Endothelial cell of umbilical vein (primary cell): ENCODE results near the gene PFKFB4. TPM values are rescaled to one million over a fixed set of nuclear protein-coding genes. Genes with fewer than 3 reads are reported as not detected.

Experiments used
- BruUV-seq: library from RNA; stranded (reverse); fragments of 400-500 nt; replicated peaks from 2 replicates; lab custom pipeline; 2021; lab: Mats Ljungman, UMichigan
- CTCF ChIA-PET: fragments of 300-600, 350-600 bp; sonication (Branson Sonifier 250); formaldehyde crosslinking; loops from one replicate; lab custom pipeline; 2021; ENCODE audit warnings: antibody characterized with exemption, inconsistent platforms; lab: Charles Lee
- POLR2A ChIA-PET: fragments of 300-600, 350-600 bp; sonication (Branson Sonifier 250); formaldehyde crosslinking; loops from one replicate; lab custom pipeline; 2021; ENCODE audit warnings: antibody characterized with exemption, inconsistent platforms; lab: Charles Lee
- DNase-seq: peaks from one replicate; pipeline ENCODE4 v3.0.0-alpha.2; 2011; ENCODE audit warnings: low read depth, low spot score
- FAIRE-seq: peaks from 2 replicates; lab custom pipeline; 2011; peaks lifted over from hg19 to GRCh38; lab: Jason Lieb, UNC
- H2AFZ ChIP-seq: 2 replicates; pipeline ENCODE4 v1.6.0; 2012; ENCODE audit warnings: low read depth, low read length, control low read depth, inconsistent platforms
- H3K27ac ChIP-seq: 2 replicates; pipeline ENCODE4 v1.5.1; 2011; ENCODE audit warnings: low read depth, mild to moderate bottlenecking, control low read depth, low read length, moderate library complexity; ENCODE audit not compliant: insufficient read depth
- H3K27me3 ChIP-seq, 2 experiments: 2 replicates each; pipeline versions ENCODE4 v1.6.0 to v1.6.1; 2011; ENCODE audit warnings: low read length in 2 of 2, mixed read lengths in 1 of 2; ENCODE audit not compliant: control insufficient read depth in 2 of 2, insufficient read depth in 2 of 2
- H3K36me3 ChIP-seq, 2 experiments: 2 replicates in 1 of 2; 3 replicates in 1 of 2; pipeline ENCODE4 v1.5.1; 2011; ENCODE audit warnings: low read length in 2 of 2, mild to moderate bottlenecking in 1 of 2, moderate library complexity in 1 of 2; ENCODE audit not compliant: control insufficient read depth in 2 of 2, insufficient read depth in 2 of 2; ENCODE audit errors: extremely low read depth in 1 of 2
- H3K4me1 ChIP-seq: 3 replicates; pipeline ENCODE4 v1.5.1; 2011; ENCODE audit warnings: mild to moderate bottlenecking, low read length; ENCODE audit not compliant: control insufficient read depth, insufficient read depth; ENCODE audit errors: extremely low read depth
- H3K4me2 ChIP-seq: 2 replicates; pipeline ENCODE4 v1.6.1; 2011; ENCODE audit warnings: low read length, control low read depth, mixed read lengths; ENCODE audit not compliant: insufficient read depth
- H3K4me3 ChIP-seq, 3 experiments: fragments of 200-600 bp in 1 of 3; sonication (generic), shearing (Covaris generic) in 1 of 3; replicated peaks in 1 of 3; 2 replicates each; pipeline ENCODE4 v1.5.1; 2011 to 2016; ENCODE audit warnings: control low read depth in 3 of 3, low read length in 3 of 3, mild to moderate bottlenecking in 2 of 3, inconsistent platforms in 1 of 3, low read depth in 1 of 3, moderate library complexity in 1 of 3; ENCODE audit not compliant: insufficient read depth in 1 of 3
- H3K79me2 ChIP-seq: 2 replicates; pipeline ENCODE4 v1.6.0; 2012; ENCODE audit warnings: low read length, inconsistent platforms; ENCODE audit not compliant: control insufficient read depth, insufficient read depth
- H3K9ac ChIP-seq: replicated peaks from 2 replicates; pipeline ENCODE3; 2011; ENCODE audit warnings: low read length, control low read depth; ENCODE audit not compliant: insufficient read depth; ENCODE audit errors: extremely low read depth
- H3K9me1 ChIP-seq: replicated peaks from 3 replicates; pipeline ENCODE4 v1.6.0; 2011; ENCODE audit warnings: mild to moderate bottlenecking, low read length; ENCODE audit not compliant: control insufficient read depth, insufficient read depth; ENCODE audit errors: extremely low read depth
- H3K9me3 ChIP-seq: replicated peaks from 2 replicates; pipeline ENCODE4 v1.5.1; 2012; ENCODE audit warnings: low read length, inconsistent platforms; ENCODE audit not compliant: control insufficient read depth, insufficient read depth
- H4K20me1 ChIP-seq: replicated peaks from 2 replicates; pipeline ENCODE3; 2011; ENCODE audit warnings: mild to moderate bottlenecking, low read length; ENCODE audit not compliant: control insufficient read depth, insufficient read depth; ENCODE audit errors: extremely low read depth
- EZH2 ChIP-seq: IDR thresholded peaks from 2 replicates; pipeline ENCODE4 v1.6.1; 2012; ENCODE audit warnings: borderline replicate concordance, low read depth, mild to moderate bottlenecking, moderate library complexity, low read length, inconsistent platforms; ENCODE audit not compliant: severe bottlenecking
- FOS ChIP-seq: IDR thresholded peaks from 2 replicates; pipeline ENCODE4 v1.6.1; 2011; ENCODE audit warnings: mild to moderate bottlenecking, low read length, moderate library complexity, borderline replicate concordance; ENCODE audit not compliant: insufficient read depth
- GATA2 ChIP-seq: IDR thresholded peaks from 2 replicates; pipeline ENCODE4 v1.7.0; 2011; ENCODE audit warnings: low read depth, mild to moderate bottlenecking, moderate library complexity, mixed read lengths, low read length; ENCODE audit not compliant: insufficient read length, insufficient read depth
- JUN ChIP-seq: IDR thresholded peaks from 2 replicates; pipeline ENCODE4 v1.6.1; 2011; ENCODE audit warnings: borderline replicate concordance, low read depth; ENCODE audit not compliant: insufficient read length, insufficient read depth
- MYC ChIP-seq: IDR thresholded peaks from one replicate; pipeline ENCODE4 v1.6.1; 2011; ENCODE audit warnings: mild to moderate bottlenecking, low read depth, low read length
- POLR2A ChIP-seq: IDR thresholded peaks from 2 replicates; pipeline ENCODE4 v1.6.1; 2012; ENCODE audit warnings: low read depth, mild to moderate bottlenecking, control low read depth, low read length
- POLR2AphosphoS5 ChIP-seq: IDR thresholded peaks from 2 replicates; pipeline ENCODE4 v1.6.1; 2012; ENCODE audit warnings: low read depth, mild to moderate bottlenecking, control low read depth, low read length, moderate library complexity; ENCODE audit not compliant: insufficient read depth
- dilution Hi-C: fragments of 300-500 bp; cut with MboI; formaldehyde crosslinking; loops from one replicate; pipeline ENCODE4 v1.15.0; 2019; ENCODE audit warnings: low sequenced_read_pairs; ENCODE audit not compliant: extremely low pct_ligation_motif_present
- intact Hi-C: fragments of 100-400 bp; cut with micrococcal nuclease; formaldehyde crosslinking; loops from one replicate; pipeline ENCODE4 v1.10.0; 2022
- polyA plus RNA-seq, 4 experiments: library from polyadenylated mRNA; depleted of rRNA in 3 of 4; stranded (reverse) in 3 of 4; unstranded in 1 of 4; fragments of >200 nt; gene quantifications; 2 replicates each; pipeline versions ENCODE4 v1.2.1 to v1.2.3, GENCODE V29; 2011 to 2012; ENCODE audit warnings: missing spikeins in 1 of 4
- total RNA-seq: library from RNA; stranded (reverse); gene quantifications from 2 replicates; pipeline ENCODE4 v1.2.3, GENCODE V29; 2021
- TF ChIP-seq, protein P1 (sequence below), 2 donors: IDR thresholded peaks; 1 replicate in 1 of 2; 2 replicates in 1 of 2; pipeline ENCODE4 v1.5.1; 2011; ENCODE audit warnings: low read length in 2 of 2, mild to moderate bottlenecking in 2 of 2, moderate library complexity in 2 of 2, control low read depth in 1 of 2, inconsistent platforms in 1 of 2, low read depth in 1 of 2; ENCODE audit not compliant: insufficient read depth in 1 of 2; ENCODE audit errors: extremely low read depth in 1 of 2
- TF ChIP-seq, protein P2 (sequence below): IDR thresholded peaks from 2 replicates; pipeline ENCODE4 v1.6.1; 2011; ENCODE audit not compliant: insufficient read depth, insufficient read length

Gene PFKFB4
- total and polyA plus RNA-seq, 2 donors (not counting 3 experiments of a cell fraction or from before 2014, with no cell fraction given) = 4.0 to 4.2 TPM

DNA sequence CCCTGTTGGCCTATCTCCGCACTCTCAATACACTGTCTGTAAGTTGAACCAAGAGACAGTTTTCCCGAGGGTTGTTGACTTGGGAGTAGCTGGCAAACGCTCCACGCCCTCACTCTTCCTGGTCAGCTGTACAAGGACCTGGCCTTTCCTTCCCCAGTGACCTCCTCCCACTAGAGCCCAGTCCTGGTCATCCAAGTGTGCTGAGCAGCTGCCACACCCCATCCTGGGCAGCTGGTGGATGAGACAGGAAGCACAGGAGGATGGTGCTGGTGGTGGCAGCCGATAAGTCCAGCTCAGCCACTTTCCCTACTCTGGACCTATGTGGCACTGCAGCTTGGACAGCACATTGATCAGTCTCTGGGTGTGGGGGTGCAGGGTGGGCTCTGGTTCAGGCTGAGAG, 19.8 kb downstream of the PFKFB4 start:
- Histone ChIP-seq H3K4me1 (no peaks in the 10 kb centered on the region), H3K4me2 (no peak overlapping the region), H3K36me3 (no peaks in the 10 kb centered on the region), H4K20me1 (no peaks in the 10 kb centered on the region), H3K27ac (no peak overlapping the region), H3K27me3 (no peaks in the 10 kb centered on the region), H2AFZ (no peak overlapping the region), H3K9ac (no peak overlapping the region), H3K9me3 (no peaks in the 10 kb centered on the region), H3K79me2 (no peaks in the 10 kb centered on the region), H3K9me1 (no peaks in the 10 kb centered on the region), H3K4me3 (no peak overlapping the region)
- no TSS peak for BruUV-seq
- no peak for TF ChIP-seq FOS
- TF ChIP-seq GATA2 = no peak
- TF ChIP-seq POLR2A = no peak
- no peak for TF ChIP-seq POLR2AphosphoS5
- TF ChIP-seq, protein P1, sequence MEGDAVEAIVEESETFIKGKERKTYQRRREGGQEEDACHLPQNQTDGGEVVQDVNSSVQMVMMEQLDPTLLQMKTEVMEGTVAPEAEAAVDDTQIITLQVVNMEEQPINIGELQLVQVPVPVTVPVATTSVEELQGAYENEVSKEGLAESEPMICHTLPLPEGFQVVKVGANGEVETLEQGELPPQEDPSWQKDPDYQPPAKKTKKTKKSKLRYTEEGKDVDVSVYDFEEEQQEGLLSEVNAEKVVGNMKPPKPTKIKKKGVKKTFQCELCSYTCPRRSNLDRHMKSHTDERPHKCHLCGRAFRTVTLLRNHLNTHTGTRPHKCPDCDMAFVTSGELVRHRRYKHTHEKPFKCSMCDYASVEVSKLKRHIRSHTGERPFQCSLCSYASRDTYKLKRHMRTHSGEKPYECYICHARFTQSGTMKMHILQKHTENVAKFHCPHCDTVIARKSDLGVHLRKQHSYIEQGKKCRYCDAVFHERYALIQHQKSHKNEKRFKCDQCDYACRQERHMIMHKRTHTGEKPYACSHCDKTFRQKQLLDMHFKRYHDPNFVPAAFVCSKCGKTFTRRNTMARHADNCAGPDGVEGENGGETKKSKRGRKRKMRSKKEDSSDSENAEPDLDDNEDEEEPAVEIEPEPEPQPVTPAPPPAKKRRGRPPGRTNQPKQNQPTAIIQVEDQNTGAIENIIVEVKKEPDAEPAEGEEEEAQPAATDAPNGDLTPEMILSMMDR (IDR thresholded peaks at IDR 0.05; ENCODE audit: extremely low read depth in 1 of 2, insufficient read depth in 1 of 2, low read depth in 1 of 2, low read length in 2 of 2) = no peak
- no peak for TF ChIP-seq JUN
- TF ChIP-seq, protein P2, sequence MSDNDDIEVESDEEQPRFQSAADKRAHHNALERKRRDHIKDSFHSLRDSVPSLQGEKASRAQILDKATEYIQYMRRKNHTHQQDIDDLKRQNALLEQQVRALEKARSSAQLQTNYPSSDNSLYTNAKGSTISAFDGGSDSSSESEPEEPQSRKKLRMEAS = no peak
- TF ChIP-seq MYC = no peak
- TF ChIP-seq EZH2 = no peak
- dilution Hi-C loops = no loop called here
- CTCF ChIA-PET = interaction anchor here (0.8 to 1.4 kb wide), 3 partner anchors 12 to 136 kb away, joined by 3 to 4 read pairs (median 3); partner anchors contain the start of gene SLC26A6
- POLR2A ChIA-PET = no interaction called here
- no peak for DNase-seq
- FAIRE-seq = no peak
- intact Hi-C loops = no loop called here
